T-helper 2 cell treated with Interferon-gamma antibody and Interleukin-4, amounts not matched to agents 100 ng/mL and 5 ng/mL, for 36 hours (primary cell): Measurements from ENCODE around the gene SV2A. TPM values are rescaled to one million over a fixed set of nuclear protein-coding genes. Genes with fewer than 3 reads are reported as not detected.
"Not testable (repeated sequence)": the region's sequence is repeated elsewhere in the genome, so short reads cannot be mapped to it uniquely, and the experiment has no call there.

ENCODE experiments used
- intact Hi-C: fragments of 100-400 bp; cut with micrococcal nuclease; formaldehyde crosslinking; loops from one replicate; pipeline ENCODE4 v1.15.1; 2023
- total RNA-seq: library from RNA; stranded (reverse); gene quantifications from 2 replicates; pipeline ENCODE4 v1.2.3, GENCODE V29; 2022

Gene SV2A
- total RNA-seq = 16.0 and 17.5 TPM in 2 replicates

- intact Hi-C loops = no loop called here
Observed at GRCh38 chr1:149917571-149918144, at the start of gene SV2A. Gene SV2A (minus strand): TSS chr1:149917844. CDS start chr1:149913840, 4,004 bp downstream.

GRCh38 chr1:149967041-149967440 lies 49.4 kb upstream of the SV2A start:
- intact Hi-C loops = no loop called here

- intact Hi-C loops = no loop called here
Observed at GRCh38 chr1:149966405-149966804, 48.8 kb upstream of the SV2A start.

GRCh38 chr1:149965440-149965839 lies 47.8 kb upstream of the SV2A start:
- intact Hi-C loops = no loop called here

DNA sequence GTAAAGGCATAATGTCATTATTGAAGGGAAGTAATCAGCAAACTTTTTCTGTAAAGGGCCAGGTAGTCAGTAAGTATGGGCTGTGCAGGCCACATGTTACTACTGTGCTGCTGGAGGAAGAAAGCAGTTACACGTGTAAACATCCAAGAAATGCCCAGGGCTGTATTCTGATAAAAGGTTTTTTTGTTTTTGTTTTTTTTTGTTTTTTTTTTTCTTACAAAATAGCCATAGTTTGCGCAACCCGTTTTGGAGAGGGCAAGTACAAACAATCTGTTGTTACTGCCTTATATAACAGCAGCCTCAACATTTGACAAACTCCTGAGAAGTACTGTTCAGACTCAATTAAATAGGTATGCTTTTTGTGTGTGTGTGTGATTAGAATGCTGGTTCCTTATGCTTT lies 45.7 kb upstream of the SV2A start:
- intact Hi-C loops = loop anchor here (5.0 kb wide), 1 partner anchor 204 kb away; no protein-coding TSS in a partner anchor

DNA sequence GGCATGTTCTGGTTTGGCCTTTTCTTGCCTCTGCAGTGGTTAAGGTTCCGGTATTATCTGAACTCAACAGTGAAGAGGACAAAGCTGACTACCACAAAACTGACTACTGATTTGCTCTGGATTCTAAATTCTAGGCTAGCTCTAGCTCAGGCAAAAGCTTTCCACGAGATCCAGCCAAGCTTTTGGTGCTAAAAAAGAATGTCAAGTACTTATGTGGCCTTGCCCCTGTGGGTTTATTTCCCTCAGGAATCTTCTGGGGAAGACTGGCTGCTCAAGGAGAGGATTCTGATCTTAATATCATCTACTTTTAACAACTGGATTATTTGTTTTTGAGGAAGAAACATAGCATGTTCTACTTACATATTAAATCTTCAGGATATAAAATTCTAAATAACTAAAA lies 45.1 kb upstream of the SV2A start:
- intact Hi-C loops = loop anchor here (1.0 to 5.0 kb wide), 4 partner anchors 74 to 225 kb away; no protein-coding TSS in a partner anchor

GRCh38 chr1:149962039-149962647 lies 44.5 kb upstream of the SV2A start:
- intact Hi-C loops = loop anchor here (1.0 to 5.0 kb wide), 4 partner anchors 74 to 225 kb away; no protein-coding TSS in a partner anchor

DNA sequence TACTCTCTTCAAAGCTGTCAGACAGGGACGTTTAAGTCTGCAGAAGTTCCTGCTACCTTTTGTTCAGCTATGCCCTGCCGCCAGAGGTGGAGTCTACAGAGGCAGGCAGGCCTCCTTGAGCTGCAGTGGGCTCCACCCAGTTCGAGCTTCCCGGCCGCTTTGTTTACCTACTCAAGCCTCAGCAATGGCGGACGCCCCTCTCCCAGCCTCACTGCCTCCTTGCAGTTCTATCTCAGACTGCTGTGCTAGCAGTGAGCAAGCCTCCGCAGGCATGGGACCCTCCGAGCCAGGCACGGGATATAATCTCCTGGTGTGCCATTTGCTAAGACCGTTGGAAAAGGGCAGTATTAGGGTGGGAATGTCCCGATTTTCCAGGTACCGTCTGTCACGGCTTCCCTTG lies 39.9 kb upstream of the SV2A start:
- intact Hi-C loops = not testable (repeated sequence)

DNA sequence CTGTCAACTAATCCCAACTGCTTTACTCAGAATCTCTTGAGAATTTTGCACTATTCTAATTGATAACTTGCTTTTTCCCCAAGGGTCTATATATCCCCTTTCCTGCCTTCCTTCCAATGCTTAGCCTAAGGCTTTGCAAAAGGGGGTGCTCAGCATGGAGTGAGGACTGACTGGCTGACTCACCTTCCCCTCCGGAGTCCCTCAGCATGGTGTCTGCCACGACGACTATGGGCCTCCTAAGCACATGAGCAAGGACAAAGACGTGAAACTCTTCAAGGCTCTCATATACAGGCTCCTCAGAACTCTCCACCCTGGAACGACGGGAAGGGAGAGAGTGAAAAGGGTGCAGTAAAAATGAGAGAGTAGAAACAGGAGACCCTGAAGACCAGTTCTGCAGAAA lies 32.3 kb upstream of the SV2A start:
- intact Hi-C loops = no loop called here

DNA sequence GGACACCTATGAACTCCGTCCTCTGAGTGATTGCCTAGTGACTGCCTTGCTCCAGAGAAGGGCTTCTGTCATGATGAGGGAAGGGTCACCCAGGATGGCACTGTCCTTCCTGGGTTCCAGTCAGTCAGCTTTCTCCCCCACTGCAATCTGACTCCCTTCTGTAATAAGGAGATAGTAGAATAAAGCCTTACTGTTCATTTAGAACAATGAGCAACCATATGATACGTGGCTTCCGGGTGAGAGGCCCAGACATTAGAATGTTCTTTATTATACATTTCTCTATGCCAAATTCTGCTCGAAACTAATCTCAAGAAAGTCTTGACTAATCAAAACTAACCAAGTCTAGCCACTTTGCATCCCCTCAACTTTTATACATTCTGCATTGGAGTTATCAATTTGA lies 27.6 kb upstream of the SV2A start:
- intact Hi-C loops = no loop called here

GRCh38 chr1:149942885-149943284 lies 25.2 kb upstream of the SV2A start:
- intact Hi-C loops = no loop called here

- intact Hi-C loops = no loop called here
Observed at GRCh38 chr1:149942207-149942606, 24.6 kb upstream of the SV2A start.

- intact Hi-C loops = no loop called here
Observed at GRCh38 chr1:149940427-149940826, 22.8 kb upstream of the SV2A start.

DNA sequence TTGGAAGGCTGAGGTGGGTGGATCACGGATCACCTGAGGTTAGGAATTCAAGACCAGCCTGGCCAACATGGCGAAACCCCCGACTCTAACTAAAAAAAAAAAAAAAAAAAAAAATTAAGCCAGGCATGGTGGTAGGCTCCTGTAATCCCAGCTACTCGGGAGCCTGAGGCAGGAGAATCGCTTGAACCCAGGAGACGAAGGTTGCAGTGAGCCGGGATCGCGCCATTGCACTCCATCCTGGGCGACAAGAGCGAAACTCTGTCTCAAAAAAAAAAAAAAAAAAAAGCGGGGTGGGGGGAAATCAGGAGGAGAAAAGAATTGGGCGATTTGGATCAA lies 21.0 kb upstream of the SV2A start:
- intact Hi-C loops = loop anchor here (1.0 kb wide), 1 partner anchor 10 kb away; no protein-coding TSS in a partner anchor

GRCh38 chr1:149937759-149938158 lies 20.1 kb upstream of the SV2A start:
- intact Hi-C loops = no loop called here

DNA sequence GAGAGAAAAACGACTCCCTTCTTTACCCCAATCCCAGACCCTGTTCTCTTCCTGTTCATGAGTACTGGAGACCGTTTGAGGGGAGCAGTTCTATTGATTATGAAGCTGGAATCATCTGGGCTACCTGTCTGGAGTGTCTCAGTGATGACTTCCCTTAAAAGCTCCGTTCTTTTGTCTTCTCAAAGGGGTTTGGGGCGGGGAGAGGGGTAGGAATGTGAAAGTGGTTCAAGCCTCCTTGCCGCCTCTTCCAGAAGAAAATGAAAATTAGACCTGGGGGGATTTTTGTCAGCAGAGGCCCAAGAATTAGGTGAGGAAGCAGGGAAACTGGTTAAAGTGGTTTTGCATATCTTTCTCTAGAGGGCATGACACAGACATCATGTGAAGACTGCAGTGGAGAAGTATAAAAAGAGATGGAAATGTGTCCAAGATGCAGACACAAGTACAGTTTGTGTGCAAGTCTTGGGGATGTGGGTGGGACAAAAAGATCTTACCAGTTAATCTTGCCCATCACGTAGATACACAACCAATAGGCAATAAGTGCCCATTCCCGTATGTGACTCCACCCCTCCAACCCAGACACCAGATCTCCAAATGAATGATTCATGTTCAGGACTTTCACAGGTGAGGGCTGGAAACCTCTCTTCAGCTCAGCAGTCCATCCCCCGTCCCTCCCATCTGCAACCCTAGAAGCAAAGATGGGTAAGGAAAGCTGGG lies 19.5 kb upstream of the SV2A start:
- intact Hi-C loops = no loop called here

DNA sequence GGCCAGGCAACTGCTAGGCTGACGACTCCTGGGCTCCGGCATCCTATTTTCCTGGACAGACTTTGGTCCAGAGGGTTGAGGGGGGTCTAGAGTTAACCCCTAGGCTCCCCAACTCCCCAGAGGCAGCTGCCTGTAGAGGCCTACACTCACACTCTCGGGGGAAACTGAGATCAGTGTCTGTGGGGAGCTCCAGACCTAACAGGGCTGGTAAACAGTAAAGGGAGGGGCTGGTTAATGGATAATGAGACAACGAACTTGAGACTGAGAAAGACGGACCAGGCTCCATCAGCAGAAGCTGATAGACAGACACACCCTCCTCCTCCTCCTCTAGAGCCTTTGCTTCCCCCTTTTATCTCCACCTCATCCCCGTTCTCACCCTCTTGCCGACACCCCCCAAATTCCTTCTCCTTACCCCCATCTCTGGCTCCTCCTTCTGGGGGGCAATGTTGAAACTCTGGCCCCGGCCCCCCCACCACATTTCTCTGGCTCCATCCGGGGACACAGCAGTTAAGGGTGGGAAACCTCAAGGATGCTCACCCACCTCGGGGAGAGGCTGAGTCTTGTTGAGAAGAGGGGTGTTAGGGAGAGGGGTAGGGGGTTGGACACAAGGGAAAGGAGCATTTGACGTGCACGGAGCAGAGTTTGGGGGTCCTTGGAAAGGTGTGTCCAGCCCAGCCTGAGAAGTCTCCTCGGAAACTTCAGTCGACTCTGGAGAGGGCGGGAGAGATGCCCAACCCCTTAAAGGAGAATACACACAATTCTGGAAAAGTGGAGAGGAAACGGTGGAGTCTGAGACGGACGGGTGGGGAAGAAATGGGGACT lies 18.7 kb upstream of the SV2A start, which contains the start of gene MTMR11:
MTMR11 (minus strand) TSS at position 710 of the 822 bp plus-strand sequence; CDS start at position 478, 232 bp downstream.
- intact Hi-C loops = no loop called here

GRCh38 chr1:149934356-149934755 lies 16.7 kb upstream of the SV2A start:
- intact Hi-C loops = no loop called here

DNA sequence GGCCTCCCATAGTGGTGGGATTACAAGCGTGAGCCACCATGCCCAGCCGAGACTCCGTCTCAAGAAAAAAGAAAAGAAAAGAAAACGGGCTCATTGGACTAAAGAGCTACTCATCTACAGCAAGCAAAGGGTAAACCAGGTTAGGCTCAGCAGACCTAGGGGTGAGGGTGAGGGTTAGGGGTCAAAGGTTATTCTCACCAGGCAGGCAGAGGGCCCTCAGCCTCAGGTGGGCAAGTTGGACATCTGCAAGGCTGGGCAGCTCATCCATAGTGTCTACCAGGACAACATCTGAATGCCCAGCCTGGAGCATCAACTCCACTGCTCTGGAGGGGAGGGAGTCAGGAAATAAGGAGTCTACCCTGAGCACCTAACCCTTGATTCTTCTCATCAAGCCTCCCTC lies 15.6 kb upstream of the SV2A start:
- intact Hi-C loops = no loop called here

GRCh38 chr1:149932474-149932873 lies 14.8 kb upstream of the SV2A start:
- intact Hi-C loops = no loop called here

DNA sequence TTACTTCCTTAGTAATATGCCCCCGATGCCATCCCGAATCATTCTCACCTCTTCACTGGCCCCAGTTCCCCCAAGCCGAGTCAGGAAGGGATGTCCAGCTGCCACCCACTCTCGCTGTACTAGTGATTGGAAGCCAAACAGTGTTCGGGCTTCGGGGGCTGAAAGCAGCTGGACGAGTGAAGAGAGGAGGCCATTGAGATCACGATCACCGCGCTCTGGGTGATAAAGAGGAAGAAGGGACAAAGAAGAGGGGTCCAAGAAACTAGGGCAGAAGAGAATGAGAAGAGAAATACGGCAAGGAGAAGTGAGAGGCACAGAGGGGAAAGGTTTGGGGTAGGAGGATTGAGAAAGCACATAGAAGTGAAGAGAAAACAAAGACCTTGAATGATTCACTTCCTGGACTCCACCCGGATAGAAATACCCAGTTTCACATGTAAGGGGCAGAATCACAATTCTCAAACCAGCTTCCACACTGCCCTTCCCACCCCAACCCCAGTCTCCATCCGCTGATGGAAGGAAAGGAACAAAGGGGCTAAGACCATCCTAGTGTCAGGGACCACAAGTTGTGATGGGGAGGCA lies 13.7 kb upstream of the SV2A start:
- intact Hi-C loops = no loop called here
